Activated CD4-positive, alpha-beta T cell treated with anti-CD3 and anti-CD28 coated beads, Interleukin-2, Interleukin-6, amounts not matched to agents 100 ng/mL and 50 ng/mL, durations not matched to agents 16 hours and 8 hours (primary cell): ENCODE results near the gene ERH.
"Not testable (repeated sequence)": the region's sequence is repeated elsewhere in the genome, so short reads cannot be mapped to it uniquely, and the experiment has no call there.

Experiments used
- DNase-seq: peaks from one replicate; pipeline ENCODE4 v3.0.0-alpha.2; 2020

The ERH gene

GRCh38 chr14:69392481-69392880 is 5.6 kb downstream of the ERH start:
- no peak for DNase-seq

GRCh38 chr14:69391400-69391799 is 6.7 kb downstream of the ERH start:
- DNase-seq: not testable (repeated sequence)

DNA sequence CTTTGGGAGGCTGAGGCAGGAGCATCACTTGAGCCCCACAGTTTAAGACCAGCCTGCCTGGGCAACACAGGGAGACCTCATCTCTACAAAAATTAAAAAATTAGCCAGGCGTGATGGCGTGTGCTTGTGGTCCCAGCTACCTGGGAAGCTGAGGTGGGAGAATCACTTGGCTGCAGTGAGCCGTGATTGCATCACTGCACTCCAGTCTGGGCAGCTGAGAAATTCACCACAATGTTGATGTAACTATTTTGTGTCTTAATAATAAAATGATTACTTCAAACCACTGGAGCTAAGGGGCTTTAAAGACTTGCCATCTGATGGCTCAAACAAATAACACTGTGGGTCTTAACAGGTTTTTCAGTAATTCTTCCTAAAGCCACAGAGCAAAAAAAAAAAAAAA is 10.8 kb downstream of the ERH start:
- no peak for DNase-seq

GRCh38 chr14:69378274-69378673 is 19.8 kb downstream of the ERH start:
- no peak for DNase-seq

GRCh38 chr14:69376439-69376838 is 21.7 kb downstream of the ERH start:
- DNase-seq: no peak

DNA sequence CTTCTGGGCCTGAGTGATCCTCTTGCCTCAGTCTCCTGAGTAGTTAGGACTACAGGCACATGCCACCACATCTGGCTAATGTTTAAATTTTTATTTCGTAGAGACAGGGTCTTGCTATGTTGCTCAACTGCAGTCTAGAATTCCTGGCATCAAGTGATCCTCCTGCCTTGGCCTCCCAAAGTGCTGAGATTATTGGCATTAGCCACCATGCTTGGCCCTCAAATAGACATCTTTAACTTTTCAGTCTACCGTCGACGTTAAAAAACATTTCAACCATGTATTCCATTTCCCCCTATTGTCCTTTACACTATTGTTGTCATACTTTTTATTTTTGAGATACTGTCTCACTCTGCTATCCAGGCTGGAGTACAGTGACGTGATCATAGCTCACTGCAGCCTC is 22.4 kb downstream of the ERH start:
- DNase-seq: no peak

GRCh38 chr14:69375182-69375581 is 22.9 kb downstream of the ERH start:
- DNase-seq: no peak

GRCh38 chr14:69374235-69374634 is 23.9 kb downstream of the ERH start:
- DNase-seq: no peak

DNA sequence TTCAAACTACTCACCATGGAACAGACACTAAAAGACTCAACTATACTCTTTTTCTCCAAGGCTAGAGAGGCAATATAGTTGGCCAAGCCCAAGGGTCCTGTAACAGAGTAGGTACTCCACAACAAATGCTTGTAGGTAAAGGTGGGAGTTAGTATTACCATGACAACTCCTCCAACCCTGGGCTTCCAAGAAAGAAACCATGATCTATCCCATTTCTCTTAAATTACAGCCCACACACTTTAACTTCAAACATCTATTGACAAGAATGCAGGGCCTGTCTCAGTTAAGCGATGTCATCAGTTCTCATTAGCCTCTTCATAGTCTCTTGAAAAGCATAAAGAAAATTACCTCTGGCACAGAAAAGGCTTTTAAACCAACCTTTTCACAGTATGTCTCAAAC is 25.0 kb downstream of the ERH start:
- no peak for DNase-seq

DNA sequence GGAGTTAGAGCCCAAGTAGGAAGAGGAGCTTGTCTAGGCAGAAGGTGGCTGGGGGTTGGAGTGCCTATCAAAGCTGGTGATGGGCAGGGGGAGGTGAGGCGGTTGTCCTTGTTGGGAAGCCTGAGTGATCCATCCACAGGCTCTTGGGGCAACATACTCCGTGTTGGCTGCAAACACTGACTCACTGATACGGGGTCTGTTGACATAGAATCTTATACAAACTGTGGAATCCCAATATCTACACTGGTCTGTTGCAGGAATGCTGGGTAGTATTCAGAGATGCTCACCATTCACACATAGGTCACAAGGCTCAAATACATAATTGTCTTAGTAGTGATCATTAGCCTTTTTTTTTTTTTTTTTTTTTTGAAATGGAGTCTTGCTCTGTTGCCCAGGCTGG is 26.0 kb downstream of the ERH start:
- no peak for DNase-seq

- DNase-seq: no peak
Measured at GRCh38 chr14:69370061-69370460, 28.0 kb downstream of the ERH start.

DNA sequence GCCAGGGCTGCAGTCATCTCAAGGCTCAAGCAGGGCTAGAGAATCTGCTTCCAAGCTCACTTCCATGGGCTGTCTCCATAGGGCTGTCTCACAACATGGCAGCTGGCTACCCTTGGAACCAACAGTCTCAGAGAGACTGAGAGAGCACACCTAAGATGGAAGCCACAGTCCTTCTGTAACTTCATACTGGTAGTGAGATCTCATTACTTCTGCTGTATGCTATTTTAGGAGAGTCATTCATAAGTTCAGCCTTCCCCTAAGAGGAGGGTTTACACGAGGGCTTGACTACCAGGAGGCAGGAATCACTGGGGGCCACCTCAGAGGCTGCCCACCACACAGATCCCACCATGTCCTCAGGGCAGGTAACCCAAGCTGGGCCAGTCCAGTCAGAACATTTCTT is 29.7 kb downstream of the ERH start:
- DNase-seq: no peak

DNA sequence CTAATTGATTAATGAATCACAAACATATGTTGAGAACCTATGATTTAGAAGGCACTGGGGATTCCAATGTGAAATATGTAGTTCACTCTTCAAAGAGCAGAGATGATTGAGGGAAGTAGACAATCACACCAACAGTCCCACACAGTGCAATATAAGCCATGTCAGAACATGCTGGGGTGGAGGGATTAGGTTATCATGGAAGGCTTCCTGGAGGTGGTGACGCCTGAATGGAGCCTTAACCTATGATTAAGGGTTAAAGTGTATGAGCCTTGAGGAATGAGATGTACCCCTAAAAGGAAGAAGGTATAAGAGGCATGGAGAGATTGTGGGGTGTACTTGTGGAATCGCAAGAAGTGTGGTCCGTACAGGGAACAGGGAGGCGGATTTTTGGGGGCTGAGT is 31.3 kb downstream of the ERH start:
- DNase-seq: no peak

DNA sequence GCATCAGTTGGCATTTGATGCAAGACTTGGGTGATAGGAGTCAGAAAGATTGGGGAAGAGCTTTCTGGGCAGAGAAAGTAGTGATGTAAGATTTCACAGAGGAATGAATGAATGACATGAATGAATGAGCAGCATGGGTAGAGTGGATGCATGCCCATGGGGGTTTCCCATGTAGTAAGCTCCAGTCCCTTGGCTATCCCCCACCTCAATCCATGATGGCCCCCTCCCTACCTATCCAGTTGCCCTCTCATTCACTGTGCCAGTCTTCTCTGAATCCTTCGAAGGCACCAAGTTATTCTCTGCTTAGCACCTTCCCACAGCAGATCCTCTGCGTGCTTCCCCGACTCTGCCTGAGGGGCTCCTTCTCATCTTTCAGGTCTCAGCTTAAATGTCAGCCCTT is 32.0 kb downstream of the ERH start:
- no peak for DNase-seq

GRCh38 chr14:69364378-69364777 is 33.7 kb downstream of the ERH start:
- DNase-seq: no peak

- DNase-seq: no peak
Measured at GRCh38 chr14:69363964-69364363, 34.1 kb downstream of the ERH start.

- DNase-seq: no peak
Measured at GRCh38 chr14:69363055-69363454, 35.0 kb downstream of the ERH start.

GRCh38 chr14:69360438-69361108 is 37.5 kb downstream of the ERH start:
- DNase-seq: no peak

DNA sequence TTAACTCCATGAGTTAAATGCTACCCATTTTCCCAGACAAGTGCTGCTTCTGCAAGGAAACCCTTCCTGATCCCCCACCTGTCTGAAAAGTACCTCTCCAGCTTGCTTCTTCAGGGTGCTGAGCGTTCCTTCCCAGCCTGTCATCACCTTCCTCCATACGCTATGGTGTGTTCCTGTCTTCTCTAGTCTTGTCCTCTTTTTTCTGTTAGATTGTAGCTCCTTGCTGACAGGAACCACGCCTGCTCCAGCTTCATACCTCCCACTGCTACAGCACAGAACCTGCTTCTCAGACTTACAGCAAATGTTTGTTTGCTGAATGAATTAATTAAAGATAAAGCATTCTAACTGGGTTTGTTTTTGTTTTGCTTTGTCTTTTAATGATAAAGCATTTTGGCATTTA is 39.1 kb downstream of the ERH start:
- no peak for DNase-seq

DNA sequence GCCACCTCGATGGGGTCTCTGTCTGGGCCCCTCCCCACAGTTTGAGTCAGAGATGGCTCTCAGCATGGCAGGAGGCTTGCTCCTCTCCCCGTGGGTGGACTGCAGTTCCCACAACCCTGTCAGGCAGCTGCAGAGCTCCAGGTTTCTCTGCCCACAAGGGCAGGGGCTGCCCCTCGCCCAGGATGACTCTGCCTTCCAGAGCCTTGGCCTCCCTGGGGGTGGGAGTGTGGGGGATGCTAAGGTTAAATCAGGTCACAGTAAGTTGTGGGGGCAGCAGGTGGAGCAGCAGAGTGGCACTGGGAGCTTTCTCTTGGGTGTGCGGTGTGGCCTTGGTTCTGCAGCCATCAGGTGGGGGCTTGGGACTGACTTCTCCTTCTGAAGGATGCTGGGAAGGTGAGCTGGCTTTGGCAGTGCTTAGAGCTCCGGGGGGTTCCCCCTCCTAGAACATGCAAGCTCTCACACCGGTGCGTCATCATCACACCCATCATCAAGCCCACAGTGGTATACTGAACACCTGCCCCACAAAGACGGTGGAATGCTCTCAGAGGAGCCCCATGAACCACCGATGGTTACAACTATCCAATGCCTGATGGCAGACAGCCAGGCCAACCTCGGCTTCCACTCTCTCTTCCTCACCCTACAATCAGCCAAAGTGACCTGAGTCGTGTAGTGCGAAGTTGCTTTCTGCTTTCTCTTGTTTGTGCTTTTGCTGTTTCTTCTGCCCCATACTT is 39.7 kb downstream of the ERH start:
- peak; percentile 30 for DNase-seq

DNA sequence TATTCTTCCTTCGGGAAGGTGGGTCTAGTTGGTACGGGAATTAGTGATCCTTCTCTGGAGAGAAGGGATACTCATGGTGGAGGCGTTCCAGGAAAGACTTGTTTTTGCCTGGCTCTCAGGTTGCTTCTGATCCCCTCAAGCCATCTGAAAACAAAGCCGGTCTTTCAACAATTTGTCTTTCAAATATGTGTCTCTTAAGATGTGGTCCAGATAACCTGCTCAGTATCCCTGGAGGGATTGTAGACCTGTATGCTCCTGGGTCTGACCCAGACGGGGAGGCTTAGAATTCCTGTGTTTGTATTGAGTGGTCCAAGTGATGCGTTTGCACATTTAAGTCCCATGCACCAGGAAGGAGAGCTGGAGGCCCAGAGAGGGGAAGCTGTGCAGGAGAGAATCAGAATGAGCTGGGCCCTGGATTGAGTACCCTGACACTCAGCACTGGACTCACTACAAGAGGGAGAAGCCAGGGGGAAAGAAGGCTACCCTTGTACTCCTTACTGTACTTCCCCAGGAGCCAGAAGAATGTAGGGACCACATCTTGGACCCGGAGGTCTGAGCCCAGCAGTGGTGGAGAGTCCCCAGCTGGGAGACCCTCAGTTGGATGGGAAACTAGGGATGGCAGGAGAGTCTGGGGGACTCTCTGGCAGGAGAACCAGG is 40.4 kb downstream of the ERH start:
- no peak for DNase-seq

DNA sequence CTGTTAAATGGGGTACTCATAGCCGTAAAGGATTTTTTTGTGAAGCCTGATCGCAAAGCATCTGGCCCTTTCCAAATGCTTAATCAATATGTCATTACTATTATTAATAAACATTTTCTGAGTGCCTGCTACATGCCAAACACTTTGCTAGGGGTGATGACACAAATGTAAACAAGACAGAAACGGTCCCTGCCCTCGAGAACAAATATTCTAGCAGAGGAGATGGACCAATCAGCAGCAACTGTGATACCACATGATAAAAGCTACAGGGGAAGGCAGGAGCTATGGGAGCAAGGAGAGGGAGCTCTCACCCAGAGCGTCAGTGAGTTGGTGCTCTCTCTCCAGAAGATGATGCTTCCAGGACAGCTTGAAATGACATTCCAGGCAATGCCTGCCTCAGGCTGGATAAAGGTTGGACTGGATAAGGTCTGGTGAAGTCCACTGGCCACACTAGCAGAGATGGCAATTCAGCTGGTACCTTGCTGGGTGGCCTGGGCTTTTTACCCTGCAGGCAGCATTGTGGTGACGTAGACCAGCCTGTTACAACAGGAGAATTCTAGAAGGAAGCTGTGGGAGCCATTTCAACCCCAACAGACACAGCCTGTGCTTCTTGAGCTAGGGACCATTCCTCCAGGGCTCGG is 41.1 kb downstream of the ERH start:
- no peak for DNase-seq

GRCh38 chr14:69355607-69356281 is 42.4 kb downstream of the ERH start:
- no peak for DNase-seq
